Measurements from ENCODE around the gene DNAJC21. TPM values are rescaled to one million over a fixed set of nuclear protein-coding genes. Genes with fewer than 3 reads are reported as not detected.

The DNAJC21 gene
- total and polyA plus RNA-seq, 9 of the 15 experiments (the other 6 are each of a cell fraction or from before 2014, with no cell fraction given): 26.6 to 105 (median 70.7) TPM

GRCh38 chr5:34915139-34915855, 14.1 kb upstream of the DNAJC21 start, which contains the start of the genes BRIX1 and RAD1 (continued):
- 0 out of 2 replicates have a peak, but pooled peaks have one; percentile 6 for TF ChIP-seq MGA (IDR thresholded peaks at IDR 0.05)
- no peak for TF ChIP-seq CBX2 (IDR thresholded peaks at IDR 0.05; ENCODE audit: insufficient read depth, low read length, poor library complexity, severe bottlenecking)
- no peak for TF ChIP-seq IFI16 (CRISPR knock-in tag; IDR thresholded peaks at IDR 0.05)
- no peak for TF ChIP-seq MYNN (IDR thresholded peaks at IDR 0.05)
- no peak for TF ChIP-seq MYNN (CRISPR knock-in tag; IDR thresholded peaks at IDR 0.05)
- peak; percentile 73; the same call in 1 of the 2 replicates for TF ChIP-seq JUND (IDR thresholded peaks at IDR 0.05; ENCODE audit: borderline replicate concordance, low read depth, low read length)
- TF ChIP-seq JUND (tag; IDR thresholded peaks at IDR 0.05; ENCODE audit: borderline replicate concordance, low read depth, low read length): no peak; the same call in 2 of the 3 replicates
- TF ChIP-seq PHF20 (IDR thresholded peaks at IDR 0.05; ENCODE audit: partially characterized antibody): peak; percentile 90
- TF ChIP-seq SMAD3 (CRISPR knock-in tag; conservative IDR thresholded peaks at IDR 0.05): no peak
- no peak for TF ChIP-seq ZNF121 (CRISPR knock-in tag; conservative IDR thresholded peaks at IDR 0.05)
- peak; percentile 17; the same call in 1 of the 2 replicates for TF ChIP-seq MAFK (IDR thresholded peaks at IDR 0.05; ENCODE audit: low read length)
- no peak for TF ChIP-seq ARID3B (CRISPR knock-in tag; IDR thresholded peaks at IDR 0.05; ENCODE audit: borderline replicate concordance)
- peak; percentile 57; the same call in 1 of the 2 replicates for TF ChIP-seq EP300 (IDR thresholded peaks at IDR 0.05; ENCODE audit: low read length)
- TF ChIP-seq HDAC2 (IDR thresholded peaks at IDR 0.05): no peak; the same call in 1 of the 2 replicates
- no peak for TF ChIP-seq ZNF77 (CRISPR knock-in tag; IDR thresholded peaks at IDR 0.05)
- no peak for TF ChIP-seq ZNF57 (CRISPR knock-in tag; IDR thresholded peaks at IDR 0.05)
- no peak; the same call in 1 of the 2 replicates for TF ChIP-seq MIER1 (IDR thresholded peaks at IDR 0.05; ENCODE audit: low read depth)
